GM18517 (cell line): ENCODE measurements around the gene OR1I1.
"Not testable (repeated sequence)": the region's sequence is repeated elsewhere in the genome, so short reads cannot be mapped to it uniquely, and the experiment has no call there.

Experiments used
- ATAC-seq: cut with Tn5 transposase; IDR thresholded peaks from one replicate; pipeline ENCODE4 v1.9.1; 2021; ENCODE audit warnings: mild to moderate bottlenecking, moderate library complexity; ENCODE audit not compliant: unreplicated experiment

OR1I1 gene

GRCh38 chr19:15081911-15082310, at the start of gene OR1I1:
Gene OR1I1 (plus strand): TSS chr19:15082211. CDS start chr19:15087066, 4,855 bp downstream.
- ATAC-seq = no peak

- ATAC-seq = no peak
Observed at GRCh38 chr19:15035795-15036311, 46.2 kb upstream of the OR1I1 start.

- ATAC-seq = no peak
Observed at GRCh38 chr19:15037586-15037985, 44.4 kb upstream of the OR1I1 start.

GRCh38 chr19:15038294-15038693, 43.7 kb upstream of the OR1I1 start:
- no peak for ATAC-seq

GRCh38 chr19:15042003-15042402, 40.0 kb upstream of the OR1I1 start:
- no peak for ATAC-seq

- ATAC-seq = no peak
Observed at GRCh38 chr19:15042826-15043225, 39.2 kb upstream of the OR1I1 start.

GRCh38 chr19:15045506-15045905, 36.5 kb upstream of the OR1I1 start:
- no peak for ATAC-seq

- ATAC-seq = no peak
Observed at GRCh38 chr19:15047680-15048079, 34.3 kb upstream of the OR1I1 start.

GRCh38 chr19:15048128-15048527, 33.9 kb upstream of the OR1I1 start:
- no peak for ATAC-seq

- no peak for ATAC-seq
Observed at GRCh38 chr19:15048885-15049541, 33.0 kb upstream of the OR1I1 start, which contains the start of gene CASP14. Gene CASP14 (plus strand): TSS chr19:15049480. CDS start chr19:15052252, 2,772 bp downstream.

GRCh38 chr19:15050639-15051038, 31.4 kb upstream of the OR1I1 start:
- no peak for ATAC-seq

- ATAC-seq = no peak
Observed at GRCh38 chr19:15062036-15062435, 20.0 kb upstream of the OR1I1 start.

- not testable (repeated sequence) for ATAC-seq
Observed at GRCh38 chr19:15070386-15070785, 11.6 kb upstream of the OR1I1 start.

GRCh38 chr19:15072930-15073647, 8.9 kb upstream of the OR1I1 start:
- no peak for ATAC-seq

GRCh38 chr19:15074371-15074770, 7.6 kb upstream of the OR1I1 start:
- no peak for ATAC-seq

GRCh38 chr19:15075806-15076205, 6.2 kb upstream of the OR1I1 start:
- ATAC-seq = no peak

GRCh38 chr19:15080002-15080401, 2.0 kb upstream of the OR1I1 start:
- ATAC-seq = not testable (repeated sequence)

GRCh38 chr19:15087182-15087581, 5.2 kb downstream of the OR1I1 start:
- no peak for ATAC-seq

GRCh38 chr19:15091918-15092753, 10.1 kb downstream of the OR1I1 start:
- no peak for ATAC-seq

GRCh38 chr19:15093001-15093400, 11.0 kb downstream of the OR1I1 start:
- no peak for ATAC-seq

- ATAC-seq = no peak
Observed at GRCh38 chr19:15096223-15096622, 14.2 kb downstream of the OR1I1 start.
